PC-3 (cell line): ENCODE data around the gene ENO4. TPM values are rescaled to one million over a fixed set of nuclear protein-coding genes. Genes with fewer than 3 reads are reported as not detected.
A peak's percentile ranks its signal among the peaks of the same experiment; 100 is the strongest.

Experiments
- ATAC-seq: fragments of 200-7000 bp; cut with Tn5 transposase; 2 replicates; pipeline ENCODE4 v1.9.1; 2020; ENCODE audit warnings: mild to moderate bottlenecking, moderate library complexity
- BruUV-seq: library from RNA; stranded (reverse); fragments of 400-500 nt; replicated peaks from 2 replicates; lab custom pipeline; 2021; lab: Mats Ljungman, UMichigan
- CTCF ChIA-PET: fragments of 300-600 bp; sonication (Branson Sonifier 250); formaldehyde crosslinking; loops from one replicate; lab custom pipeline; 2022; ENCODE audit warnings: antibody characterized with exemption; lab: Charles Lee
- POLR2A ChIA-PET: fragments of 300-600 bp; sonication (Branson Sonifier 250); formaldehyde crosslinking; loops from one replicate; lab custom pipeline; 2022; ENCODE audit warnings: antibody characterized with exemption; ENCODE audit not compliant: unreplicated experiment; lab: Charles Lee
- DNase-seq: peaks from one replicate; pipeline ENCODE4 v3.0.0-alpha.2; 2015
- H2AFZ ChIP-seq: fragments of 300-600 bp; sonication (generic); 2 replicates; pipeline ENCODE4 v1.6.0; 2016; ENCODE audit warnings: antibody characterized with exemption, low read length
- H3F3A ChIP-seq: fragments of 300-600 bp; sonication (generic); one replicate; pipeline ENCODE4 v1.6.0; 2017; ENCODE audit warnings: antibody characterized with exemption, low read length, control low read depth, mild to moderate bottlenecking; ENCODE audit not compliant: unreplicated experiment
- H3K27ac ChIP-seq: fragments of 300-600 bp; sonication (generic); 2 replicates; pipeline ENCODE4 v1.5.1; 2016; ENCODE audit warnings: mild to moderate bottlenecking, low read length
- H3K27me3 ChIP-seq: fragments of 300-600 bp; sonication (generic); 2 replicates; pipeline ENCODE4 v1.6.1; 2016; ENCODE audit warnings: low read length, mixed read lengths
- H3K36me3 ChIP-seq: fragments of 300-600 bp; sonication (generic); 2 replicates; pipeline ENCODE4 v1.6.1; 2016; ENCODE audit warnings: low read depth, mixed run types, low read length, mixed read lengths
- H3K4me1 ChIP-seq: fragments of 300-600 bp; sonication (generic); 2 replicates; pipeline ENCODE4 v1.5.1; 2016; ENCODE audit warnings: low read length; ENCODE audit not compliant: insufficient read depth
- H3K4me2 ChIP-seq: fragments of 300-600 bp; sonication (generic); 2 replicates; pipeline ENCODE4 v1.6.0; 2016; ENCODE audit warnings: low read length
- H3K4me3 ChIP-seq: fragments of 300-600 bp; sonication (generic); 2 replicates; pipeline ENCODE4 v1.5.1; 2016; ENCODE audit warnings: mild to moderate bottlenecking, low read length, mixed read lengths
- H3K79me2 ChIP-seq: fragments of 300-600 bp; sonication (generic); 2 replicates; pipeline ENCODE4 v1.6.1; 2017; ENCODE audit warnings: low read length, mixed read lengths
- H3K9ac ChIP-seq: fragments of 300-600 bp; sonication (generic); 2 replicates; pipeline ENCODE4 v1.6.0; 2016; ENCODE audit warnings: mild to moderate bottlenecking, low read length
- H3K9me2 ChIP-seq: fragments of 300-600 bp; sonication (generic); replicated peaks from 2 replicates; pipeline ENCODE4 v1.6.1; 2016; ENCODE audit warnings: mixed run types, low read length, mixed read lengths
- H3K9me3 ChIP-seq: fragments of 300-600 bp; sonication (generic); 2 replicates; pipeline ENCODE4 v1.6.1; 2016; ENCODE audit warnings: low read length, mixed read lengths
- H4K20me1 ChIP-seq: fragments of 300-600 bp; sonication (generic); 2 replicates; pipeline ENCODE4 v1.6.1; 2016; ENCODE audit warnings: low read length, mixed read lengths
- CTCF ChIP-seq: fragments of 300-600 bp; sonication (generic); conservative IDR thresholded peaks from 2 replicates; pipeline ENCODE4 v1.5.1; 2017; ENCODE audit warnings: antibody characterized with exemption, low read depth, mild to moderate bottlenecking, low read length
- EZH2 ChIP-seq: fragments of 300-600 bp; sonication (generic); IDR thresholded peaks from one replicate; pipeline ENCODE4 v1.6.1; 2017; ENCODE audit warnings: antibody characterized with exemption, mild to moderate bottlenecking, low read length; ENCODE audit not compliant: unreplicated experiment
- EZH2phosphoT487 ChIP-seq: fragments of 300-600 bp; sonication (generic); IDR thresholded peaks from 2 replicates; pipeline ENCODE4 v1.6.1; 2018; ENCODE audit warnings: mild to moderate bottlenecking, antibody characterized with exemption, low read length, borderline replicate concordance
- intact Hi-C: fragments of 100-400 bp; cut with micrococcal nuclease; formaldehyde crosslinking; loops from 2 replicates; pipeline ENCODE4 v1.9.0; 2023
- total RNA-seq: library from RNA; depleted of rRNA; stranded (reverse); fragments of >200 nt; gene quantifications from 2 replicates; pipeline ENCODE4 v1.2.3, GENCODE V29; 2014

ENO4 gene
- total RNA-seq, 1 experiment from 2014 or later, result not detected

GRCh38 chr10:116803451-116804249 lies 45.6 kb upstream of the ENO4 start:
- ChIA-PET CTCF (no interaction called here), POLR2A (no interaction called here)
- Histone ChIP-seq H3K79me2 (no peaks in the 10 kb centered on the region), H3K4me1 (no peaks in the 10 kb centered on the region), H3F3A (no peaks in the 10 kb centered on the region), H4K20me1 (no peaks in the 10 kb centered on the region), H2AFZ (no peak overlapping the region), H3K4me3 (no peak overlapping the region), H3K27me3 (no peaks in the 10 kb centered on the region), H3K36me3 (no peaks in the 10 kb centered on the region), H3K9me3 (no peaks in the 10 kb centered on the region), H3K9ac (no peak overlapping the region), H3K4me2 (no peak overlapping the region), H3K27ac (no peak overlapping the region), H3K9me2 (no peaks in the 10 kb centered on the region)
- intact Hi-C loops, result no loop called here
- DNase-seq (no peak), ATAC-seq (no peak)
- TF ChIP-seq EZH2phosphoT487 (no peak), CTCF (no peak), EZH2 (no peak)
- BruUV-seq, result no TSS peak

- Histone ChIP-seq H3K36me3 (no peaks in the 10 kb centered on the region), H3K27me3 (no peaks in the 10 kb centered on the region), H2AFZ (no peak overlapping the region), H3K9me2 (no peaks in the 10 kb centered on the region), H3K4me1 (no peaks in the 10 kb centered on the region), H3K9ac (no peak overlapping the region), H3K9me3 (no peaks in the 10 kb centered on the region), H3K27ac (no peak overlapping the region), H3K4me2 (no peak overlapping the region), H4K20me1 (no peaks in the 10 kb centered on the region), H3K4me3 (no peak overlapping the region), H3F3A (no peaks in the 10 kb centered on the region), H3K79me2 (no peaks in the 10 kb centered on the region)
- no peak for TF ChIP-seq EZH2phosphoT487
- no peak for TF ChIP-seq CTCF
- TF ChIP-seq EZH2, result no peak
- no peak for DNase-seq
- BruUV-seq, result no TSS peak
- CTCF ChIA-PET, result no interaction called here
- ATAC-seq, result no peak
- intact Hi-C loops, result no loop called here
- POLR2A ChIA-PET, result no interaction called here
Measured at GRCh38 chr10:116808706-116809105, 40.6 kb upstream of the ENO4 start.

GRCh38 chr10:116809483-116810119 lies 39.7 kb upstream of the ENO4 start:
- Histone ChIP-seq H3K9me3 (no peaks in the 10 kb centered on the region), H3K27me3 (no peaks in the 10 kb centered on the region), H3F3A (no peaks in the 10 kb centered on the region), H3K4me2 (no peak overlapping the region), H2AFZ (no peak overlapping the region), H3K9ac (no peak overlapping the region), H3K27ac (no peak overlapping the region), H3K9me2 (no peaks in the 10 kb centered on the region), H3K79me2 (no peaks in the 10 kb centered on the region), H4K20me1 (no peaks in the 10 kb centered on the region), H3K4me1 (no peaks in the 10 kb centered on the region), H3K36me3 (no peaks in the 10 kb centered on the region), H3K4me3 (no peak overlapping the region)
- CTCF ChIA-PET, result no interaction called here
- no peak for TF ChIP-seq EZH2phosphoT487
- peak; percentile 38; the same call in 1 of the 2 replicates for TF ChIP-seq CTCF
- TF ChIP-seq EZH2, result no peak
- BruUV-seq, result no TSS peak
- intact Hi-C loops, result no loop called here
- DNase-seq, result no peak
- POLR2A ChIA-PET, result no interaction called here
- ATAC-seq, result no peak
